Natural killer cell treated with Interleukin-12 subunit alpha and Interleukin-12 subunit beta and Interleukin-15 and Interleukin-18, amount 100 ng/mL, for 72 hours (primary cell): ENCODE measurements around the gene DBH. TPM values are rescaled to one million over a fixed set of nuclear protein-coding genes. Genes with fewer than 3 reads are reported as not detected.

Experiments used
- ATAC-seq, 2 donors: fragments of 150-1000 bp; cut with Tn5 transposase in 1 of 2; sonication (Bioruptor Pico), chemical (Tn5 transposase) in 1 of 2; 2 replicates each; pipeline ENCODE4 v1.10.0; 2021
- DNase-seq: peaks from one replicate; pipeline ENCODE4 v3.0.0; 2022; ENCODE audit warnings: low spot score
- H3K27ac Mint-ChIP-seq, 2 donors: 1 replicate in 1 of 2; 2 replicates in 1 of 2; pipeline ENCODE4 v1.8.0; 2022; ENCODE audit warnings: mixed read lengths in 2 of 2, mild to moderate bottlenecking in 1 of 2, moderate library complexity in 1 of 2
- H3K27me3 Mint-ChIP-seq, 2 donors: 1 replicate in 1 of 2; 2 replicates in 1 of 2; pipeline ENCODE4 v1.8.0; 2022; ENCODE audit warnings: mixed read lengths in 2 of 2
- H3K36me3 Mint-ChIP-seq: one replicate; pipeline ENCODE4 v1.8.0; 2022; ENCODE audit warnings: mixed read lengths
- H3K4me1 Mint-ChIP-seq, 2 donors: 1 replicate in 1 of 2; 2 replicates in 1 of 2; pipeline ENCODE4 v1.8.0; 2022; ENCODE audit warnings: low read depth in 2 of 2, mixed read lengths in 2 of 2, mild to moderate bottlenecking in 1 of 2
- H3K4me3 Mint-ChIP-seq: one replicate; pipeline ENCODE4 v1.8.0; 2022; ENCODE audit warnings: mixed read lengths
- H3K9me3 Mint-ChIP-seq: 2 replicates; pipeline ENCODE4 v1.8.0; 2022; ENCODE audit warnings: mixed read lengths
- total RNA-seq, 2 donors: library from RNA; stranded (reverse); gene quantifications; one replicate each; pipeline ENCODE4 v1.2.3, GENCODE V29; 2022

Gene DBH
- not detected for total RNA-seq

GRCh38 chr9:133635533-133636531 lies at the start of gene DBH:
TSS of gene DBH (plus strand) at chr9:133636363. CDS start at chr9:133636372, 9 bp downstream.
- Mint-ChIP-seq H3K27ac (no peak within 1 kb of the TSS), H3K9me3 (no peaks in the 10 kb centered on the region), H3K36me3 (no peaks in the 10 kb centered on the region), H3K27me3 (no peaks in the 10 kb centered on the region), H3K4me1 (peaks cover 0 to 4% of the 10 kb centered on the region in 2 donors), H3K4me3 (no peak within 1 kb of the TSS)
- DNase-seq (no peak), ATAC-seq (no peak)

- Mint-ChIP-seq H3K36me3 (no peaks in the 10 kb centered on the region), H3K4me3 (no peak overlapping the region), H3K27me3 (peaks cover 7 to 11% of the 10 kb centered on the region in 2 donors), H3K4me1 (peaks cover 0 to 4% of the 10 kb centered on the region in 2 donors), H3K27ac (no peak overlapping the region), H3K9me3 (peaks cover 4% of the 10 kb centered on the region)
- DNase-seq, result no peak
- no peak for ATAC-seq
These were observed 49.1 kb upstream of the DBH start for GRCh38 chr9:133587051-133587450.

GRCh38 chr9:133587466-133587865 lies 48.7 kb upstream of the DBH start:
- H3K27me3 Mint-ChIP-seq, result peaks cover 7 to 11% of the 10 kb centered on the region in 2 donors
- ATAC-seq, result no peak
- no peak overlapping the region for H3K27ac Mint-ChIP-seq
- H3K36me3 Mint-ChIP-seq, result no peaks in the 10 kb centered on the region
- peaks cover 0 to 4% of the 10 kb centered on the region in 2 donors for H3K4me1 Mint-ChIP-seq
- DNase-seq, result no peak
- H3K9me3 Mint-ChIP-seq, result peaks cover 4% of the 10 kb centered on the region
- H3K4me3 Mint-ChIP-seq, result no peak overlapping the region

DNA sequence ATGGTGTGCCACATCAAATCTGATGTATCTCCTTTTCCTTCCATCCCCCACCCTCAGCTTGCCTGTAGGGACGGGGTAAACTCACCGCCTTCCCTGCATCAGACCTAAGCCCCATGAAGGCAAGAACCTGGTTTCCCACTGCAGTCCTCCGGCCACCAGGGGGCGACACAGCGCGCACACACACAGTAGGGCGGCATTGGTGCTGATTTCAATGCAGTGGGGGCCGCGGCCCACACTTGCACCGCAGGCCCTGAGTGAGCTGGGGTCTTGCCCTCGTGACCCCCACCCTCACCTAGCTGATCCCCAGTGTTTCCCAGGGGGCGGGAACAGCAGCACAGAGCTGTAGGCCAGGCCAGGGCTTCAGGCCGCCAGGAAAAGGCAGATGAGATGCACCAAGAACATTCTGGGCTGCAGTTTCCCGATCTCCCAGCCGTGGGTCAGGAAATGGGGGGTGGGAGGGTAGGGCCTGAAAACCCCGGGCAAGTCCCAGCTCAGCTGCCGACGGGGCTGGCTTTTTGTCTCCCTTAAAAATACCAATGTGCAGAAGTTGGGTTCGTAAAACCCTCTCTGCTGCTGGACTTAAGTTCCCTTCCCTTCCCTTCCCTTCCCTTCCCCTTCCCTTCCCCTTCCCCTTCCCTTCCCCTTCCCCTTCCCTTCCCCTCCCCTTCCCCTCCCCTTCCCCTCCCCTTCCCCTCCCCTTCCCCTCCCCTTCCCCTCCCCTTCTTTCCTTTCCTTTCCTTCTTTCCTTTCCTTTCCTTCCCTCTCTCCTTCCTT lies 46.5 kb upstream of the DBH start:
- Mint-ChIP-seq H3K27ac (no peak overlapping the region), H3K27me3 (peaks cover 0 to 6% of the 10 kb centered on the region in 2 donors), H3K36me3 (no peaks in the 10 kb centered on the region), H3K4me1 (peaks cover 0 to 4% of the 10 kb centered on the region in 2 donors), H3K4me3 (no peak overlapping the region), H3K9me3 (peaks cover 4% of the 10 kb centered on the region)
- no peak for DNase-seq
- no peak for ATAC-seq

DNA sequence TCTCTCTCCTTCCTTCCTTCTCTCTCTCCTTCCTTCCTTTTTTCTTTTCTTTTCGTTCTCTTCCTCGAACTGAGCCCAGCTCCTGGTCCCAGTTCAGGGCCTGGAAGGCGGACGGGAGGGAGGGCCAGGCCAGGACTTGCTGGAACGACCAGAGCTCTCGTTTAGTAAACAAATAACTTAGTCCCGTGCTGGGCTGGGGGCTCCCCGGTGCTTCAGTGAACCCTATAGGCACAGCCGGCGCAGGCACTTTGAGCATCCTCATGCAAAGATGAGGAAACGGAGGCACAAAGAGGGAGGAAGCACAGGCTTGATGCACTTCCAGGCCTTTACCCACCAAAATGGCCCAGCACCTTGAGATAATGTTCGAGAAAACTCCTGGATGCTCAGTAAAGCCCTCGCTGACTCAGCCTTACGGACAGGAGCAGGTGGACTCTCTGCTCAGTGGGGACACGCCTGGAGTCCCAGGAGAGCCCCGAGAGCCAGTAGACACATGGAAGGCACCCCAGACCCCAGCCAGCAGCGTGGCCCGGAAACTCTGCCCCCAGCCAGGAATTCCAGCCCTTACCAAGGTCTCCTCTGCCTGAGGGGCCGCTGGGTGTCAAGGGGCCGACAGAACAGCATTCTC lies 45.8 kb upstream of the DBH start:
- ATAC-seq (no peak), DNase-seq (no peak)
- Mint-ChIP-seq H3K9me3 (peaks cover 4% of the 10 kb centered on the region), H3K27me3 (peaks cover 0 to 6% of the 10 kb centered on the region in 2 donors), H3K4me1 (peaks cover 0 to 4% of the 10 kb centered on the region in 2 donors), H3K36me3 (no peaks in the 10 kb centered on the region), H3K27ac (no peak overlapping the region), H3K4me3 (no peak overlapping the region)

- Mint-ChIP-seq H3K27ac (no peak overlapping the region), H3K4me3 (no peak overlapping the region), H3K36me3 (no peaks in the 10 kb centered on the region), H3K27me3 (peaks cover 0 to 6% of the 10 kb centered on the region in 2 donors), H3K9me3 (peaks cover 4% of the 10 kb centered on the region), H3K4me1 (peaks cover 0 to 4% of the 10 kb centered on the region in 2 donors)
- no peak for DNase-seq
- ATAC-seq, result no peak
These were observed 44.9 kb upstream of the DBH start for GRCh38 chr9:133591116-133591910.

GRCh38 chr9:133591985-133592384 lies 44.2 kb upstream of the DBH start:
- Mint-ChIP-seq H3K27ac (no peak overlapping the region), H3K9me3 (peaks cover 6% of the 10 kb centered on the region), H3K4me1 (peaks cover 0 to 4% of the 10 kb centered on the region in 2 donors), H3K27me3 (peaks cover 0 to 6% of the 10 kb centered on the region in 2 donors), H3K36me3 (peaks cover 4% of the 10 kb centered on the region), H3K4me3 (no peak overlapping the region)
- ATAC-seq, result no peak
- DNase-seq, result no peak

DNA sequence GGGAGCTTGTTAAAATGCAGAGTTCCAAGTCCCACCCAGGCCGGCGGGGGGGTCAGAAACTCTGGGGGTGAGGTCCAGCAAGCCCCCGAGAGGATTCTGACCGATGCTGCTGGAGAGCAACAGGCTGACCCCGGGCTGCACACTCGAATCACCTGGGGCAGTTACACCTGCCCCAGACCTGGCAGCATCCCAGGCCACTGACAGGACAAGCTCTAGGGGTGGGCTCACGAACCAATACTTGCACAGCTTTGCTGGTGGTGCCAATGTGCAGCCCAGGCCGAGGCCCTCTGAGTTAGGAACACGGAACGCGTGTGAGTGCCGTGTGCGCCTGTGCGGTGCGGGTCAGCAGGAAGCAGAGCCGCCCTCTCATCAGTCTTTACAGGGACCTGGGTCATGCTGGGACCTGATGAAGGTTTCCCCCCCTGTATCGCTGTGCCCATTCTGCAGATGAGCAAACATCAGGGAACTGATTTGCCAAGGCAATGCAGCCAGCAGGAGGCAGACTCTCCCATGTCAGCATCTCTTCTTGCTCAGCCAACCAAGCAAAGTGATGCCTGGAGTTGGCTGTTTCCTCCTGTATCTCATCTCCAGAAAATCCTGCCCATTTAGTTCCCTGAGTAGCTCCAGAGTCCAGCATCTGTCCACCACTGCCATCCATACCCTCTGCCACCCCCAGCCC lies 43.3 kb upstream of the DBH start:
- Mint-ChIP-seq H3K27ac (no peak overlapping the region), H3K4me3 (no peak overlapping the region), H3K4me1 (peaks cover 0 to 4% of the 10 kb centered on the region in 2 donors), H3K9me3 (peaks cover 13% of the 10 kb centered on the region), H3K36me3 (peaks cover 10% of the 10 kb centered on the region), H3K27me3 (peaks cover 0 to 6% of the 10 kb centered on the region in 2 donors)
- no peak for ATAC-seq
- no peak for DNase-seq

DNA sequence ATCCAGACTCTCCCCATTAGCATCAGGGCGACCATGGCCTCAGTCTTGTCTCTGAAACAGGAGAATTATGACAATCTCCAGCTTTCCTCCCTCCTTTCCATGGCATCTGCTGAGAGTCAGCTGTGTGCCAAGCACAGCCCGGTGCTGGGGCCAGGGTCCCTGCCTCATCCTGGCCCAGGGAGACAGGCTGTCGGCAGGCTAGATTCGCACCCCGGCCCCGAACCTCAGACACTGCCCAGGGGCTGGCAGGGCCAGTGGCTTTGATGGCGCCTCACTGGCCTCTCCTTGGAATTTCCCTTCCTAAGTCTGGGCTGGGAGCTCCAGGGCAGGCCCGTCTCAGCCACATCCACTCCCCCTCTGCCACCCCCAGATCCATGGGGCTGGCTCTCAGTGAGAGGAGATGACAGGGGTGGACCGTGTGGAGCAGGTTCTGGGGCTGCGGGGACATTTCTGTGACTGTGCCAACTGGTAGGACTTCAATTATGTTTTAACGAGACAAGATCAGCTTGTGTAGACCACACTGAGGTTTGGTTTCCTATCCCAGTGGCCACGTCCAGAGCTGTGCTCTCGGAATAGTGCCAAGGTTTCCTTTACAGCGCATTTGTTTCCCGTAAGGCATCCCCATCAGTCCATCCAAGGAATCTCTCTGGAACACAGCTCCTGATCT lies 42.4 kb upstream of the DBH start:
- Mint-ChIP-seq H3K27ac (no peak overlapping the region), H3K4me1 (no peaks in the 10 kb centered on the region), H3K9me3 (peaks cover 9% of the 10 kb centered on the region), H3K27me3 (peaks cover 0 to 6% of the 10 kb centered on the region in 2 donors), H3K4me3 (no peak overlapping the region), H3K36me3 (peaks cover 10% of the 10 kb centered on the region)
- DNase-seq, result no peak
- peak in 1 of 2 donors; percentile 28 for ATAC-seq

DNA sequence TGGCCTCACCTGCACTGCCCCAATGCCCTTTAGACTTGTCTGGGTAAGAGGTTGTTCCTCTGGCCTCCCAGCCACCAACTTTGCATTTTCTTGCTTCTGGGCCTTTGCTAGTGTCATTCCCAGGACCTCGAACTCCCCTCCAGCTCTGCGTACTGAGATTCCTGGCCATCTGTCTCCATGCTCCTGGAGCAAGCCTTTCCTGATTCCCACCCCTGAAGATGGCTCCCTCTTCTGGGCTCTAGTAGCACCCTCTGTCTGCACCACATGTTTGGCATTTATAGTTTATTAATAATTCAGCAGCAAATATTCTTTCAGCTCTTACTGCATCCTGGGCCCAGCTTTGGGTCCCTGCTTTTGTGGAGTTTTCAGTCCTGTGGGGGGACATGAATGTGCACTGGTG lies 41.9 kb upstream of the DBH start:
- Mint-ChIP-seq H3K36me3 (peaks cover 10% of the 10 kb centered on the region), H3K9me3 (peaks cover 9% of the 10 kb centered on the region), H3K4me1 (no peaks in the 10 kb centered on the region), H3K4me3 (no peak overlapping the region), H3K27me3 (peaks cover 0 to 6% of the 10 kb centered on the region in 2 donors), H3K27ac (no peak overlapping the region)
- DNase-seq (no peak), ATAC-seq (no peak)

DNA sequence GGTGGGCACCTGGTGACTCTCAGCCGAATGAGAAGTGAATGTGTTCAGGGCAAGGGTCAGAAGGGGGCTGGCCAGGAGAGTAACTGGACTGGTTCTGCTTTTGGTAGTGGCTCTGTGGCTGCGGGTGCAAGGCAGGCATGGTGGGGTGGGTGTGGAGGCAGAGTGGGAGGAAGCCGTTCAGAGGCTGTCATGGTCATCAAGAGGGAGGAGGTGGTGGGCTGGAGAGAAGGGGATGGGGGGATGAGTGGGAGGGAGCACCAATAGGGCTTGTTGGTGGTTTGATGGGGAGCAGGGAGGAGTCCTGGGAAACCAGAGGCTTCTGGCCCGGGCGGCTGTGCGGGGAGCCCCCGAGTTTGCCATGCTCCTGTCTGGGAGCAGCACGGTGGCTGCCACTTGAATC lies 40.3 kb upstream of the DBH start:
- no peak for DNase-seq
- peaks cover 0 to 6% of the 10 kb centered on the region in 2 donors for H3K27me3 Mint-ChIP-seq
- H3K4me3 Mint-ChIP-seq, result no peak overlapping the region
- peaks cover 10% of the 10 kb centered on the region for H3K36me3 Mint-ChIP-seq
- H3K9me3 Mint-ChIP-seq, result peaks cover 9% of the 10 kb centered on the region
- no peak for ATAC-seq
- no peaks in the 10 kb centered on the region for H3K4me1 Mint-ChIP-seq
- H3K27ac Mint-ChIP-seq, result no peak overlapping the region

- peaks cover 0 to 6% of the 10 kb centered on the region in 2 donors for H3K27me3 Mint-ChIP-seq
- no peaks in the 10 kb centered on the region for H3K4me1 Mint-ChIP-seq
- ATAC-seq (no peak), DNase-seq (no peak)
- H3K27ac Mint-ChIP-seq, result no peak overlapping the region
- no peak overlapping the region for H3K4me3 Mint-ChIP-seq
- peaks cover 9% of the 10 kb centered on the region for H3K9me3 Mint-ChIP-seq
- peaks cover 10% of the 10 kb centered on the region for H3K36me3 Mint-ChIP-seq
These were observed 38.7 kb upstream of the DBH start for GRCh38 chr9:133597316-133597957.
